ENCODE results near the gene FBXO15.

FBXO15 gene

DNA sequence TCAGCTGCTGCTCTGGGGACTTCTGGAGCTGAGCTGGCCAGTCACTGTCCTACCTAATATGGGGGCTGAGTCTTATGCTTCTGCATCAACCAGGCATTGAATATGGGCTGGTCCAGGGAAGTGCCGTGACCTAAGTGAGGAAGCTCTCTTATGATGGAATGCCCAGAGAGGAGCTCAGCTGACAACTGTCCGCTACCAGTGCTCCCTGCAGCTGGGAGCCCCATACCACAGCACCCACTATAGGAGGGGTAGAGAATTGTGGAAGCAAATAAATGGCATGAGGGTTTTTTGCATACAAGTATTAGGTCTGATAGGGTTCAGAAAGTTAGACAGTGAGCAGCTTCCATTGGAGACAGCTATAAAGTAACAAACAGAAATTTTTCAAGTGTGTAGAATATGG lies 5.2 kb upstream of the FBXO15 start:
- DNase-seq = no peak

DNA sequence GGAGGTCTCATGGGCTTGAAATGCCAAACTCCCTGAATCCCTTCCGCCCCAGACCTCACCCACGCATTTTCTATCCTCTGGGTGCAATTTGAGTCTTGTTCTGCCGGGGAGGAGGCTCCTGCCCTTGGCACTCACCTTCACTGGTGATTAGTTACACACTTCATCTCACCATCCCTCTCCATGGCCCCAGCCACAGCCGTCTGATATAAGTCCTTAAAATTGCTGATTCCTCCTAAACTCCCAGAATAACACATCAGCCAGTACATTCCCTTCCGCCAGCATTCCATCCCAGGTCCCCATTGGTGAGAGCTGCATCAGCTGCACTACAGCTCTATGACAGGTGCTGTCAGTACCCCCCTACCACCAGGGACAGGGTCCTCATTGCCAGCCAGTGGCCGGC lies 4.6 kb upstream of the FBXO15 start:
- DNase-seq = no peak

DNA sequence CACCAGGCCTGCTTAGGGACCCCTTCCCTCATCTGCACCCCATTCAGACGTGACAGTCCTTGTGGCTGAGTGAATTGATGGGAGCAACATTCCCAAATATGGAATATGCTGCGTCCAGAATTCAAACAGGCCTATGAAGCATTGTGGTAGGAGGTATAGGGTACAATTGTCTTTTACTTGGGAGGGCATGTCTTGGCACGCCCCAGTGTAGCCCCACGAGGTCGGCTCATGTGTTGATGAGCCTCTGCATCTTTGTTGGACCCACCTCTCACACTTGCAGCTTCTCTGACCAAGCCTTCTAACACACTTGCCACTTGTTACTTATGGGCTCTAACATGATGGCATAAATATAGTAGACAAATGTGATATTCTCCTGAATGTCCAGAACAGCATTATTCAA lies 2.2 kb upstream of the FBXO15 start:
- DNase-seq = no peak

DNA sequence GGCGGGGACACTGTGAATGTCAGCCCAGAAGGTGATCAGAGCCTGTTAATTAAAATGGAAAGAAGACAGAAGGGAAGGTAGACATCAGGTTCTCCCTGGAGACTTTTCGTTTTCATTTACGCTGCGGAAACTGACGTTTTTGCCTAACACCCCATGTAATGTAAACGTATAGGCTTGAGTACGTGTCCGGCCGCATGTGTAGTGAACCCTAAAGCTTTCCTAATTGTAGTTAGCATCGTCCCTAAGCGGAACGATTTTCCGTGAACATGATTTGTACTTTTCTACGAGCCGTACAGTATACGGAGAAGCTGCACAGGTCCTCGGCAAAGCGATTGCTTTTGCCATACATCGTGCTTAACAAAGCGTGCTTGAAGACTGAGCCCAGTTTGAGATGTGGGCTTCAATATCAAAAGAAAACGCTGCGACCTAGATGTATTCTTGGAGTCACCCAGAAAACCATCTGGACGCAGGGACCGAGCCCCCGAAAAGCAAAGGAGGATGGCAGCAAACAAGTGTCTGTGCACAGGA lies 973 bp upstream of the FBXO15 start:
- DNase-seq = no peak

DNA sequence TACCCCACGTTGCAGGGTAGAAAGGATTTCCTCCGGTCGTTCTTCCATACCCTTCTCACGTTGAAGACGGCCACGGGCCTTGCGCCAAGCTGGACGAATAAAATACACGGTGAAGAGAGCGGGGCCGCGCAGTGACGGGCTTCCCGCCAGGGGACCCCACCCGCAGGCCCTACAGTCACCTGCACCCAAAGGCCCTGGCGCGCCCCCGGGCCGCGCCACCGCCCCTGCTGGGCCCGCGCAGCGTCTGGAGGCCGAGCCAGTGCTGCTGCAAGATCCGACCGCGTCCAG lies 199 bp downstream of the FBXO15 start:
- DNase-seq = no peak

DNA sequence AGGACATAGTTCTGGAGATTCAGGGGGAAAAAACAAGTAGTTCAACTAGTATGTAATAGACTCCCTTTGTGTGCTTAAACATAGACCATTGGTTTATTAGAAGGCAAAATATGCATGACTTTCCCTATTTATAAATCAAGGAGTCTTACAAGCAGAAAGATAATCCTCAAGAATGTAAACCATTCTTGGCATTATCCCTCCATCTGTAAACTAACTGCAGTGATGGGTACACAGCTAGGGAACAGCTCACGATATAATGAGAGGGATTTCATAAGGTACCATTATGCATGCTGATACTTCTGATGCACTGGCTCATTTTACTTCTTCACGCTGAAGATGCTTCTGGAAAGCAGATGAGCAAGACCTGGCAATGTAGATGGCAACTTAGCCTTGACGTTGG lies 878 bp downstream of the FBXO15 start:
- DNase-seq = no peak

DNA sequence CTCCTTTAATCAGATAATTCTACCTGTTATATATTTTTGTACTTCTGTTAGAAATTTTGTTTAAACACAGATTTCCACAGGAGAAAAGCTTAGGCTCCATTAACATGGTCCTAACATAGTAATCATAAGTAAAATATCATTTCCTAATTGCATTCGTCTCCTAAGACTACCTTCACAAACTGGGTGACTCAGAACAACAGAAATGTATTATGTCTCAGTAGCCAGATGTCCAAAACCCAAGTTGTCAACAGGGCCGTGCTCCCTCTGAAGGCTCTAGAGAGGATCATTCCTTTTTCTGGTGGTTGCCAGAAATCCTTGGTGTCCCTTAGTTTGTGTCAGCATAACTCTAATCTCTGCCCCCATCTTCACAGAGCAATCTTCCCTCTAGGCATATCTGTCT lies 5.4 kb downstream of the FBXO15 start:
- no peak for DNase-seq

DNA sequence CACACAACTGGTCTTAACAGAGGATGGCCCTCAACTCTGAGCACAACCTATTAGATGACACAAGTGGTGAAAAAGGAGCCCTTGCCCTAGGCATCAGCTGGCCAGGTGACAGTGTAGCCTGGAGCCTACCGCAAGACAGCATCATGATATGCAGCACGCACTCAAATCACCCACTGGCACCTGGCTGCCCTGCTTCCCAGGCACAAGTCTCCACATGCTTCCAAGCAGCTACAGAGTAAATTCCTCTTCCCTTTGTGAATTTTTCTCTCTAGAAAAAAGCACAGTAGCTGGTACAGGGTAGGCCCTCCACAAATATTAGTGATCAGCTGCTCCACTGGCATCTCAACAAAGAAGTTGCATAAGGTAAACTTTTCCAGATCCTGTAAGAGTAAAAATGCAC lies 6.0 kb downstream of the FBXO15 start:
- no peak for DNase-seq

DNA sequence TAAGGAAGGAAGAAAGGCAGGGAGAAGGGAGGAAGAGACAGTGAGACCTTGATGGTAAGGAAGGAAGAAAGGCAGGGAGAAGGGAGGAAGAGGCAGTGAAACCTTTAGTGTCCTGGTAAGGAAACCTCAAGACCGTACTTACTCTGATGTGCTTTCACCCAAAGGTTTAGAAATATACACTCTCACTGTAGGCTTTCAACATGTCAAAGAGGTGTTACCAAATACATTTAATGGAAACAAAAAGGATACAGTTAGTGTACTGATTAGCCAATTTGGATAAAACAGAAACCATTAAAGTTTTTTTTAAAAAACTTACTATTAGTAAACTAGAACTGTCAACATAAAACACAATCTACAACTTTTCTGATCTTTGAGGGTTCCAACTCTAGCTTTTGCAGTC lies 7.1 kb downstream of the FBXO15 start:
- DNase-seq = no peak

DNA sequence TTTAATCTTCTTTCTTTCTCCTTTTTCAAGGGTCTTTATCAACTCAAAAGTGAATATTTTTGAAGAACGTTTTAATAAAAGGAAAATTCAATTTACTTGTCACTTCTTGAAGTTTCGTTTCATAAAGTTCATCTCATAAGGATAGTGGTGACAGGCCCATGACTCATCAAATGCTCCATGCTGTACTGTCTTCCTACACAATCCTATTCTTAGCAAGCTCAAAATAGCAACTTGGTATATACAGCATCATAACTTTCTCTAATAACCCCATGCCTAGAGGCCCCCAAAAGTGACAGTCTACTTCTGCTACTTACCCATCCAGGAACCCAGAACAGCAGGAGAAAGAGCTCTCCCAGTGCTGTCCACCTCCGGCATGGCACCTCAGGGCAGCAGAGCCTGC lies 7.7 kb downstream of the FBXO15 start:
- no peak for DNase-seq

DNA sequence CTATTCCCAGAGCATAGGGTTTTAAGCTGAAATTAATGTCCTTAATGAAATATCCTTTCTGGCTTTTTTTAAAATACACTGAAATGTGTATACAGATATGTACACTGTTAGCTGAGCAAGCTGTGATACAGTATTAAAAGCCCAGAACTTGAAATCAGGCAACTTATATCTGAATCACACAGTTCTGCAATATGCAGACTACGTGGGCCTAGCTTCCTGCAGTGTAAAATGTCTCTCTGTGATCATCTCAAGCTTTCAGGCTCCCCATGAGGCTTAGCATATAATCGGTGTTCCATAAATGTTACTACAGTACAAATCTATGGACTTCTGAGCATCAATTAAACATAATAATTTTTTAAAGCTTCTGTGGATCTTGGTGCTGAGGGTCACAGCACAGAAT lies 8.2 kb downstream of the FBXO15 start:
- no peak for DNase-seq

DNA sequence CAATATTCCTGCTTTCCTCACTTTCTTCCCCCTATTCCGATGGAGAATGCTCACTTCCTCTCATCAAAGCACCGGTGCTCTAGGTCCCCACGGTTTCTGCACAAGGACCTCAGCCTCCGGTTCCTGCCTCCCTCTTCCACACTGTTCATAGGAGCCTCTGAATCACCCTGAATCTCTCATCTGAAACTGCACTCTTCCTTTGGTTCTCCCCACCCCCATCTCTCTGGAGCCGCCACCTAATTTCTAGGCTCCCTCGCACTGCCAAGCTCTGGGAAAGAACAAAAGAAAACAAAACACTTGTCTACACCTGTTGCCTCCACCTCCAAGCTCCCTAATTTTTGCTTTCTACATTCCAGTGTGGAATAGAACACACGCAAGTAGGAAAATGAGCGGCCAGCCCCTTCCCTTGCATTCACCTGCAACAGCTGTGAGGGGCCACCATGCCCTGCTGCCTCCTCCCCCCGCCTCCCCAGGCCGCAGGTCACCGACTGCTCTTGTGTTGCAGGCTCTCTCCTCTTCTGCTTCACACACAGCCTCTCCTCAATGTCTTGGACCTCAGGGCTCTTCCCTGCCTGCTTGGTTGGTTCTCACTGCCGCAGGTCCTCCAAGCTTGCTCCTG lies 9.6 kb downstream of the FBXO15 start:
- DNase-seq = no peak

DNA sequence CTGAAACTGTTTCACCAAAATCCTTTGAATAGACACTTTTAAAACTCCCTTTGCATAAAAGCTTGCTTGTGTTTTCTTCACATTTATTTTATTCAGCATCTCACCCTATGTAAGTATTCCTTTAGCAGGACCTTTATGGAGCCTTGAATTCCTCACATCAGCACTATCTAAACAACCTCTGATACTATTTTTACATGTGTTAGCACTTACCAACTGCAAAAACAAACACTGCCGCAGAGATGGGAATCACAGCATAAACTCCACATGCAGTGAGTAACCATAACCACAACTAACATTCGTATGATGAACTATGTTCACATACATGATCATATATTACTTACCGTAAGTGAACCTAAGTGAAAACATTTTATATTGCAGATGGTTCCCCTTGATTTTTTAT lies 15.4 kb downstream of the FBXO15 start:
- DNase-seq = no peak

DNA sequence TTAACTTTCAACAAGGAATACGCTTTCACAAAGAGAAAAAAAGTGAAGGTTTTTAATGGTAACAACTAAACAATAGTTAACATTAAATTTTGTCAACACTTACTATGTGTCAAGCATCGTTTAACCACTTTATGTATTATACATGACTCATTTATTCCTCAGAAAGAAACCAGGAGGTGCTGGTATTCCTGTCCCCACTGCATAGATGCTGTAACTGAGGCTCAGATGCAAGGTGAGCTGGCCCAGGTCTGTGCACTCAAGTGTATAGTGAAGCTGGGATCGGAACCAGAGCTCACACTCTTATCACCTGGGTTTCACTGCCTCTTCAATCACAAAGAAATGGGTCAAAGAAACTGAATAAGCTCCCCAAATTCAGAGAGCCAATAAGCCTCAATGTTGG lies 16.5 kb downstream of the FBXO15 start:
- DNase-seq = no peak

DNA sequence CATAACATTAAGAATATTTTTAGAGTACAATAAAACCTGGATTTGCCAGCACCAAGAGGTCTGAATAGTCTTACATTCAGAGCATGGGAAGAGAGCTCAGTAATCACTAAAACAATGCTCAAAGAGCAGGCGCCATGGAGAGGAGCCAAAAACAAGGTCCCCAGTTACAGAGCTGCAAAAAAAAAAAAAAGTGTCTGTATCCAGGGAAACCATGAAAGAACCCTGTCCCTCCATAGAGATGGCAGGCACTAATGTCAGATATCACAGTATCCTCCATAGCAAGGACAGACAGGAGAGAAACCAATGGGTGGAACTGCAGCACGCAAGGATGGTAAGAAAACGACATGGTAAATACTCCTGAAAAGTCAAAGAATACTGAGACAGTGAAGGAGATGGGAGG lies 19.5 kb downstream of the FBXO15 start:
- DNase-seq = no peak

DNA sequence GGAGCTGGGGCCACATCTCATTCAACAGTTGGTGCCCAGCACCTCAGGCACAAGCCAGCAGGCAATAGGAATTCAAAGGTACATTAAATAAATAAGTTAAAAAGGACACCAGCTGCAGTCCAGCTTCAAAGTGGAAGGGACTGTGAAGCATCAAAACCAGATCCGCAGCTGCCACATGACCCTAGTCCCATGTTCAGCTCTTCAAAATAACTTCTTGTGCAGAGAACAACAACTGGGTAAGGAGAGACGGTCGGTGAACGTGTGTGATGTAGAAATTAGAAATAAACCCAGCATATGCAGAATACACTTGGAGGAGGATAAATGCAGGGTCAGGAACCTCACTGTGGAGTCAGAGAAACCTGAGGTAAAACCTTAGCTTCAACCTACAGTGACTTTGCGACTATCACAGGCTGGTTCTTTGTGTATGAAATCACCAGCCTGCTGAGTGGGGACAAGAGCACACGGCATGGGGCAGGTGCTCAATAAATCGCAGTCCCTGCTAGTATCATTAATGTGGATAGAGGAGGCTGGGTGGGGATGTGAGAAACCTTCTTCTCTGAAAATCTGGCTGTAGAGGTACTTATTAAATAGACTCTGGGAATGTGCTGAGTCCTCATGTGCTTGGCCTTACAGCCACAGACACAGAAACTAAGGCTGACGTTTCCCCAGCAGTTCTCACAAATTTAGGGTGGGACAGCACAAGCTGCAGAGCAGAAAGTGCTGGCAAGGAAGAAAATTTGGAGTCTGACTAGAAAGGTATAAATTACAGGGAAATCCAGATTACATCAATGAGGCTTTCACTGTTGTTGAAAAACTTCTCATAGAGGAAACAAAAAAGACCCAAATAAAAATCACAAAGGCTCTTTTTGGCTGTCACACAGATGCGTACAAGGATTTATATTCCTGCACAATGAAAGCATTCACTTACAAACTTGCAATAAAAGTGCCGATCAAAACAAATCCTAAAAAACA lies 20.7 kb downstream of the FBXO15 start:
- DNase-seq = no peak

DNA sequence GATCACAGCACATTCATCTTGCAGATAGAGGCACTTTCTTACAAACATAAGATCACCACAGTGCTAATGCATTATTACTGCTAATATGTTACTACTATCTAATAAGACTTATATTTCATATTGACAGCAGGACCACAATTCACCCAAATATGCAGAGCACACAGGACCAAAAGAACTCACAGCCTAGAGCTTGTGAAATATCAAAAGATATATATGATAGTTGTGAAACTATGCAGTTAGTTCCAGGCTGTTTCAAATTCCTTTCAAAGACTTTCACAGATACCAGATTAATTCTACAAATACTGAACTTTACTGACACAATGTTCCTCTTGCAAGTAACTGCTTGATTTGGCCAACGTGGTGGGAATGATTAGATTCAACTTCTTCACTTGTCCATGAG lies 23.0 kb downstream of the FBXO15 start:
- DNase-seq = no peak

DNA sequence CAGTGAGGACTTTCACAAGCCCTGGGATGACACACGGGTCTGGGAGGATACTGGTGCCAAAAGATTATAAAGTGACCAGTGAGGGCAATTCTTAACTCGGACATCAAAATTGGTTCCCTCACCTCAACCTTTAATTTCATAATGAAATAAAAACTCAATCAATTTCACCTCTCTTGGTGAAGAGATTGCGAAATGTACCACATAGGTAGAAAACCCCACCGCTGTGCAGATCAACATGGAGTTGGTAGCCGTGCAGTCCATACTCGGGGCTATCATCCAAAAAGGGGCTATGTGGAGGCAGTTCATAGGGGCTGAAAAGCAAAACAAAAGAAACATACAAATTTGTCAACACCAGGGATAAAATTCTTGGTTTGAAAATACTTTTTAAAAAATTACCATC lies 24.4 kb downstream of the FBXO15 start:
- no peak for DNase-seq

DNA sequence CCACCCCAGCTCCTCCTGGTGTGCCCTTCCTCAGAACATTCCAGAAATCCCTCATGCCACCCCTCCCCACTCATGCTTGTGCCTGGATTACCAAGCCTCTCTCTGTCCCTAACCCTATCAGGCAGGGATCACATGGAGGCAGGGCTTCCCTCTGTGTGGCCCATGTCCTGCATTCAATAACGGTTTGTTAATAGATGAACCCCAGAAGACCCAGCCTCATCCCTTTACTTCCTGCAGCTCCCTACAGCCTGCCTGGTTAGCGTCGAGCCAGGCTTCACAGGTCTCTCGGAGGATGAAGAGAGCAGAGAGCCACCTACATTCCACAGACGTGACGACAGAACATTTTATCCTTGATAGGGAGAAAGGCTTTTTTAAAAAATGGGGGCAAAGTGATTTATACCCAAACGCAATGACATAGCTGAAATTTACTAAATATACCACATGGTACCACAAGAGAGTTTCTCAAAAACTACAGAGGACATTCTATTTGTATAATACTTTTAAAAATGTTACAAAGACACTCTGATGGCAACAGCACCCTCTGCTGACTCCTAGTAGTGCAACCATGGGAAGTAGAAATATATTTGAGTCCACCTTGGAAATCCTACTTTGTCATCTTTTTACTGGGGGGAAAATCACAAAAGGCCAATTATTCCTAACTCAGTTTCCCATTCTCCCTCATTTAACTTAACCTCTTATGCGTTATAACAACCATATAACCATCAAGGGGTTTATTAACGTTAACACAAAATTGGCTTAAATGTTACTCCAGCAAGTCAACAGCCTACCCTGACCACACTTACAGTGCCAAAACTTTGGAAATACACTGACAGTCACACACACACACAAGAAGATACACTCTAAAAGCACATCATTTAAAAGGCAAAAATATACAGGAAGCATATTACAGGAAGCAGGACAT lies 30.7 kb downstream of the FBXO15 start:
- DNase-seq = peak; percentile 15

DNA sequence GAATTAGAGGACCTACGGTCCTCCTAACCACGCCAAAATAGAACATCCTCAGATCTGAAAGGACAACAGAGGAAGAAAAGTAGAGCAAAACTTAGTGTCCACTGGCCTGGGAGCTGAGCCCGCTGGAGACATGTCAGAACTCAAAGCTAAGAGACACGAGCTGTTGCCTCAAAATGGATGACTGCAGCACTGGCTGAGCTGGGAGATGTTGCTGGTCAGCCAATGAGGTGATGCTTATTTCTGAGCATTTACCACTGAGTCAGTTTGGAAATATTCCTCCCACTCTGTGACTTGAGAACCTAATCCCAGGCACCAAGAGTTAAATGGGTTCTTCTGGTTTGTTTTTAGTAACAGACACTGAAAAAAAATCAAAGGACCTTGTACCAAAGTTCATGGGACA lies 32.6 kb downstream of the FBXO15 start:
- DNase-seq = no peak

DNA sequence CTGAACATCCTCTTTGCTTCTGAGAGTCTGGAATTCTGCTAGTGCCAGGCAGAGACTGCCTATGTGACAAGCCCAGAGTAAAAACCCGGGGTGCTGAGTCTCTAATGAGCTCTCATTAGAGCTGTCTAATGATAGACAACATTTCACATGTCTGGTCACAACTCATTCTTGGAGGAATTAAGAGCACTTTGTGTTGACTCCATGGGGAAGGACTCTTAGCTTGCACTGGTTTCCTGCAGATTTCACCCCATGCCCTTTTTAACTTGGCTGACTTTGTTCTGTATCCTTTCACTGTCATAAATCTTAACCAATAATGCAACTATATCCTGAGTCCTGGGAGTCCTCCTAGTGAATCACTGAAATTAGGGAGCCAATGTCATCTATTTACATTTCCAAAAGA lies 33.5 kb downstream of the FBXO15 start:
- DNase-seq = no peak

DNA sequence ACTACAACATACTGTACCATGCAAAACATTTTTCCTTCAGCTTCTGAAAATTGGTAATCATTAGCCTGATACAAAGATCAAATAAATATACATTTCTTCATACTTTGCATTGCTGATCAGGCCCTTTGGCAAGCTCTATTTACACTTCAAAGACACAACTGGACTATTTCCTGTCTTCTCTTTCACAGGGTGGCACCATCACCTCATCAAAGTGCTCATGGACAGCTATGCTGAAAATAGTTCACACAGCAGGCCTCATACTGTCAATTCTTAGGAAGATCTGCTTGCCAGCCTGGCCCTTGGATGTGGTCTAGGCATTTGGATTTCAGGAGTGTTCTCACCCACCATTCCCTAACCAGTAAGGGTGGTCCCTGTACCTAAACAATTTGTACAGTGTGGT lies 33.9 kb downstream of the FBXO15 start:
- DNase-seq = no peak

DNA sequence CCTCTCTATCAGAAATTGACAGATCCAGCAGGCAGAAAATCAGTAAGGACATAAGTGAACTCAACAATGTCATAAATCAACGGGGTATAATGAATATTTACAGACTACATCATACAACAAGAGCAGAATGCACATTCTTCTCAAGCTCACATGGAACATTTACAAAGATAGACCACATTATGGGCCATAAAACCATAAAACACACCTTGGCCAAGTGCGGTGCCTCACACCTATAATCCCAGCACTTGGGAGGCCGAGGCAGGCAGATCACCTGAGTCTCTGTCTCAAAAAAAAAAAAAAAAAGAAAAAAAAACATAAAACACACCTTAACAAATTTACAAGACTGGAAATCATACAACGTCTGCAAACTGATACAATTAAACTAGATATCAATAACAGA lies 36.7 kb downstream of the FBXO15 start:
- no peak for DNase-seq

DNA sequence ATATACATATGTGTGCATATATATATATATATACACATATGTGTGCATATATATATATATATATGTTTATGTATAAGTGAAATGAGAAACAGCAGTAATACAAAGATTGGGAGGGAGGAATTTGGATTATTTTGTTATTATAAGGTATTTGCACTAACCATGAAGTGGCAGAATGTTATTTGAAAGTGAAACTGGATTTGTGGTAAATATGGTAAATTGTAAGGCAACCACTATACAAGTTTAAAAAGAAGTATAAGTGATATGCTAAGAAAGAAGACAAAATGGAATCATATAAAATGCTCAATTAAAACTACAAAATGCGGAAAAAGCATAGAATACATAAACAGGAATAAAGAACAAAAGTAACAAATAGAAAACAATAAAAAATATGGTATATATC lies 37.5 kb downstream of the FBXO15 start:
- DNase-seq = no peak

Data from stimulated activated CD4-positive, alpha-beta T cell treated with anti-CD3 and anti-CD28 coated beads, Interleukin-4, amount 100 ng/mL, for 1 hour (primary cell).